Left kidney (tissue), 2 donors: ENCODE measurements around the gene ZNF143. TPM values are rescaled to one million over a fixed set of nuclear protein-coding genes. Genes with fewer than 3 reads are reported as not detected.

Experiments
- DNase-seq: peaks from one replicate; pipeline ENCODE4 v3.0.0-alpha.2; 2013
- polyA plus RNA-seq: library from polyadenylated mRNA; unstranded; fragments of 120-200 nt; gene quantifications from one replicate; pipeline ENCODE4 v1.2.1, GENCODE V29; 2013; ENCODE audit not compliant: insufficient read length

Gene ZNF143
- polyA plus RNA-seq, 1 donor: 30.2 TPM

- DNase-seq: no peak
Measured at GRCh38 chr11:9574622-9575259, 113.9 kb downstream of the ZNF143 start.

- peak; percentile 90 for DNase-seq
Measured at GRCh38 chr11:9575260-9576240, 114.7 kb downstream of the ZNF143 start.

- DNase-seq: no peak
Measured at GRCh38 chr11:9576701-9577381, 116.0 kb downstream of the ZNF143 start.

- DNase-seq: no peak
Measured at GRCh38 chr11:9577556-9577955, 116.7 kb downstream of the ZNF143 start.

Other genes with a start within 250 kb of the ZNF143 start
- 101 TPM for gene DENND5A, start 195.7 kb upstream of the ZNF143 start, polyA plus RNA-seq
- gene TMEM41B, start 146.4 kb upstream of the ZNF143 start, polyA plus RNA-seq: 49.3 TPM
- gene IPO7, start 76.4 kb upstream of the ZNF143 start, polyA plus RNA-seq: 126 TPM
- gene WEE1, start 112.7 kb downstream of the ZNF143 start, polyA plus RNA-seq: 117 TPM
- gene SWAP70, start 203.1 kb downstream of the ZNF143 start, polyA plus RNA-seq: 25.9 TPM